GM18508 (cell line): Measurements from ENCODE around the gene BDKRB1.

ENCODE experiments used
- ATAC-seq: cut with Tn5 transposase; IDR thresholded peaks from one replicate; pipeline ENCODE4 v1.9.1; 2021; ENCODE audit warnings: moderate number of reproducible peaks; ENCODE audit not compliant: insufficient read depth, unreplicated experiment

Gene BDKRB1

DNA sequence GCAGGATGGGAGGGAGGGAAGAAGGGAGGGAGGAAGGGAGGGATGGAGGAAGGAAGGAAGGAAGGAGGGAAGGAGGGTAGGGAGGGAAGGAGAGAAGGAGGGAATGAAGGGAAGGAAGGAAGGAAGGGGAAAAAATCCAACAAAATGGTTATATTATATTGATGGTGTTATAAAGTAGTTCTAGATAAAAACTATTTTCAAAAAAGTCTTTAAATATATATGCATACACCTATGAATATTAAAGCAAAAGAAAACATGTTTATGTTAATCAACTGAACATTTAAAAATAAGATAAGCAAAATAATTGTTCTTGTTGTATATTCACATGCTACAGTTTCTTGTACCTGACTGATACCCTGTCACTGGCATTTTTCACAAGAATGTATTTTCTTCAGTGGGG, 1.9 kb downstream of the BDKRB1 start:
- no peak for ATAC-seq

DNA sequence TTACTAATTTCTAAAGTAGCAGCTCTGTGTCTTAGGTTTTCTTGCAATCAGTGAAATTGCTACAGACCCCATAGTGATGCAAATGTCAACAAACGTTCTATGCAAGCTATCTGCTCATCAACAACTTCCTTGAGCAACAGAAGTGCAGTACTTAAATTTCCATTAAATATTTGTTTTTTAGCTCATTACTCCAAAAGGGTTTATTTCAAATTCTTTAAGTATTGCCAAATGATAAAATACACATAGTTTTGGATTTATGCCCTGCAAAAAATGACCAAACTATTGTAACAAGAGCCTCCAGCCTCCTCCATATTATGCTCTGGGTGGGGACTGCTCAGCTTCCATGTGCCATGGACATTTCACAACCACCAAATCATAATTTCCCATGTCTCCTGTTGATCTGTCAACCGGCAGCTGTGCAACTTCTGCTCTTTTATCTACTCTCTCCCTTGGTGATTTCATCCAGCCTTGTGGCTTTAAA, 4.4 kb downstream of the BDKRB1 start:
- no peak for ATAC-seq

DNA sequence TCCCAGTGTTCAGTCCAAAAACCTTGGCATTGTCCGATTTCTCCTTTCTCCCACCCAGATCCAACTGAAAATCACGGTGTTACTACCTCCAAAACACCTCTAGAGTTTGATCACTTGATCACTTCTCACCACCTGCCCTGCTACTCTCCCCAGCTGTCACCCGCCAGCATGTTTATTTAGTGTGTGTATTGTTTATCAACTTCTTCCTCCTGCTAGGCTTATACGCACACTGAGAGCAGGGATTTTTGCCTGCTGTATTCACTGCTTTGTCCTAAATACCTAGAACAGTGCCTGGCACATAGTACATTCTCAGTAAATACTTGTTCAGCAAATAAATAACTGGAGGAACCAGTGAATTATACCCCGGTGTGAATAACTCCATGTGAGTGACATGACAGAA, 5.0 kb downstream of the BDKRB1 start:
- no peak for ATAC-seq

DNA sequence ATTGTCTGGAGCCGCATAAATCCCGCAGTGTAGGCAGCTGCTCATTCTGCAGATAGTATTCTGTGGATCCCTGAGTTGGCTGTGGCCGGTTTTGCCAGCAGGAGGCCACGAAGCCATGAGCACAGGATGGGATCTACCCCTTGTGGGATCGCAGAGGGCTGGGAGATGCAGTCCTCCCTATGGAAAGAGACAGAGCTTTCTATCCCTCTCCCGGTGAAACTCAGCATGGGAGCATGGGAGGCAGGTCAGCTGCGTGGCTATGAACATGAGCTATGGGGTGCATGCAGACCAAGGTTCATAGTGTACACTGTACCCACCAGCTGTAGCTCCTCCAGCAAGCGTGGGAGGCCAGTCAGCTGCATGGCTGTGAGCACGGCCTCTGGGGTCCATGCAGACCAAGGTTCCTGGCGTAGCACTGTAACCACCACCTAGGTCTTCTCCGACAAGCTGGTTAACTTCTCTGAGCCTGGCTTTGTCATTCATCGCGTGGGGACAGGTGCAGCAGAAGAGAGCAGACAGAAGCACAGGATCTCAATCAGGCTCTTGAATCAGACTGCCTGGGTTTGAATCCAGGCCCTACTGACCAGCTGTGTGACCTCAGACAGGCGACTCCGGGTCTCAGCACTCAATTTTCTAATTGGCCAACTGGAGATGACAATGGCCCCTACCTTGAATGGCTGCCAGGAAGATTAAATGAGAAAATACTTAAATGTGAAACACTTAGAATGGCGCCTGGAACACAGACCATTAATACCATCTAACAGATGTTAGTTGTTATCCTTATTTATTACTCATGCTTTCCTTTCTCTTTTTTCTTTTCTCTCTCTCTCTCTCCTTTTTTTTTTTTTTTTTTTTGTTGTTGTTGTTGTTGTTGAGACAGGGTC, 6.0 kb downstream of the BDKRB1 start:
- no peak for ATAC-seq

DNA sequence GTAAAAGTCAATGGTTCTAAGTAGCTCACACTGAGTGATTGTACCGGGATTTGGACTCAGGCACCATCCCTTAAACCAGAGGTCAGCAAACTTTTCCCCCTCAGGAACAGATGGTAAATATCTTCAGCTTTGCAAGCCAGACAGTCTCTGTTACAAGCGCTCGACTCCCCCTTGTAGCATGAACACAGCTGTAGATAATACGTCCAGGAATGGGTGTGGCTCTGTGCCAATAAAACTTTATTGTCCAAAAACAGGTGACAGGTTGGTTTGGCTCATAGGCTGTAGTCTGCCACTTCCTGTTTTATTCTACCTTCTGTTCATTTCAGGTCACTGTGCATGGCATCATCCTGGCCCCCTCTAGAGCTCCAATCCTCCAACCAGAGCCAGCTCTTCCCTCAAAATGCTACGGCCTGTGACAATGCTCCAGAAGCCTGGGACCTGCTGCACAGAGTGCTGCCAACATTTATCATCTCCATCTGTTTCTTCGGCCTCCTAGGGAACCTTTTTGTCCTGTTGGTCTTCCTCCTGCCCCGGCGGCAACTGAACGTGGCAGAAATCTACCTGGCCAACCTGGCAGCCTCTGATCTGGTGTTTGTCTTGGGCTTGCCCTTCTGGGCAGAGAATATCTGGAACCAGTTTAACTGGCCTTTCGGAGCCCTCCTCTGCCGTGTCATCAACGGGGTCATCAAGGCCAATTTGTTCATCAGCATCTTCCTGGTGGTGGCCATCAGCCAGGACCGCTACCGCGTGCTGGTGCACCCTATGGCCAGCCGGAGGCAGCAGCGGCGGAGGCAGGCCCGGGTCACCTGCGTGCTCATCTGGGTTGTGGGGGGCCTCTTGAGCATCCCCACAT, 7.6 kb downstream of the BDKRB1 start:
- ATAC-seq: no peak

DNA sequence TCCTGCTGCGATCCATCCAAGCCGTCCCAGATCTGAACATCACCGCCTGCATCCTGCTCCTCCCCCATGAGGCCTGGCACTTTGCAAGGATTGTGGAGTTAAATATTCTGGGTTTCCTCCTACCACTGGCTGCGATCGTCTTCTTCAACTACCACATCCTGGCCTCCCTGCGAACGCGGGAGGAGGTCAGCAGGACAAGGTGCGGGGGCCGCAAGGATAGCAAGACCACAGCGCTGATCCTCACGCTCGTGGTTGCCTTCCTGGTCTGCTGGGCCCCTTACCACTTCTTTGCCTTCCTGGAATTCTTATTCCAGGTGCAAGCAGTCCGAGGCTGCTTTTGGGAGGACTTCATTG, 8.2 kb downstream of the BDKRB1 start:
- no peak for ATAC-seq

DNA sequence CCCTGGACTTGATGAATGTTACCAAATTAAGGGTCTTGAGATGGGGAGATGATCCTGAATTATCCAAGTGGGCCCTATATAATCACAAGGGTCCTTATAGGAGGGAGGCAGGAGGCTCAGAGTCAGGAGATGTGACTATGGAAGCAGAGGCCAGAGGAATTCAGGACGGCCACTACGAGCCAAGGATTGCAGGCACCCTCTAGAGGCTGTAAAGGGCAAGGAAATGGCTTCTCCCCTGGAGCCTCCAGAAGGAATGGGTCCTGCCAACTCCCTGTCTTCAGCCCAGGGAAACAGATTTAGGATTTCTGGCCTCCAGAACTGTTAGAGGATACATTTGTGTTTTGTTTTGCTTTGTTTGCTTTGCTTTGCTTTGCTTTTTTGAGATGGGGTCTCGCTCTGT, 8.8 kb downstream of the BDKRB1 start:
- ATAC-seq: no peak

DNA sequence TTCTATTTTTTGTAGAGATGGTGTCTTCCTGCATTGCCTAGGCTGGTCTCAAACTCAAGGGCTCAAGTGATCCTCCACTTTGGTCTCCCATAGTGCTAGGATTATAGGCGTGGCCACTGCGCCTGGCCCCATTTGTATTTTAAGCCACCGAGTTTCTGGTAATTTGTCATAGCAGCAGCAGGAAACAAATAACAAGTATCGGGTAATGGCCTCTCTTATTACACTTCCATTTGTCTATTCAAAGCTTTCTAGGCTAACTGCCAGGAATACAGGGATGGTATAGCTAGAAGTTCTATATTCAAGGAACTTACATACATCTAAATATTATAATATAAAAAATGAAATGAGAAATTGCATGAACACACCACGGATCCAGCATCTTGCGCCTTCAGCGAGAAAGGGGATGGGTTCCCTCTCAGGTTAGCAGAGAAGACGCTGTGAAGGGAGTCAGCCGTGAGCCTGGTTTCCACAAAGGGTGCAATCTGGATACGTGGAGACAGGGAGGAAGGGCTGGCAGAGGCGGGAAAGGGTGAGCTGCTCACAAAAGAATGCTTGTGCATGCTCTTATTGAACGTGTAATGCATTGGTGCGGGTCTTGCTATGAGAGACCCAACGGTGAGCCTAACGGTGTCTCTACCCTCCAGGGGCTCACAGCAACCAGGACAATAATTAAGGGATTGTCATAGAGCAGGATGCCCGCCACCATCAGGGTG, 9.5 kb downstream of the BDKRB1 start:
- ATAC-seq: no peak

DNA sequence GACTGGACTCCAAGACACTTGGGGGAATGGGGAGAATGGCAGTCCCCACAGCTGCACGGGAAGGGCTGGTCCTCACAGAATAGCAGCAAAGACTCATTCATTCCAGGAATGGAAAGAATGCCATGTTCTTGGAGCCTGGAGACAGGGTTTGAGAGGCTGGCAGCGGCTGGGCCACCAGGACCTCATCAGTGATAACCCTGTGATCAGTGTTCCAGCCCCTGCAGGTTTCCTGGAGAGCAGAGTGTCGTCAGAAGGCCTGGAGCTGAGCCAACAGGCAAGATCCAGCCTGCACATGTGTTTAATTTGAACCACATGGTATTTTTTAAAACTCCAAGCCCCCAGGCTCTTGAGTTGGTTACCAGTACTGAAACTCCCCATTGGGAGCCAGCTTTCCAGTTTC, 11.3 kb downstream of the BDKRB1 start:
- ATAC-seq: no peak

DNA sequence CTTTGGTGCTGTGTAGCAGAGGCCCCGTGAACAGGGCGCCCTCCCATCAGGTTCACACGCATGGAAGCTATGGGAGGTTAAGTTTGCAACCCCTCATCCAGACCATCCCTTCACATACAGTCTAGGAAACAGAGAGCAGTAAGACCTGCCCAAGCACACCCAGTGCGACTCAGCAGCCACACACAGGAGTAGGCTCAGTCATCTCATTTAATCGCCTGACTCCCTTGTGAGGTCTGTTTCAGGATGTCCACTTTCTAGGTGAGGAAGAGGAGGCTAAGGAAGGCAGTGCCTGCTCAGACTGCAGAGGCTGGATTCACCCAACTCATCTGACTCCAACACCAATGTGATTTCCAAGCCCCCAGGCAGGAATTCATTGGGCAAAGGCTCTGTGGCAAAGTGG, 11.9 kb downstream of the BDKRB1 start:
- ATAC-seq: no peak

DNA sequence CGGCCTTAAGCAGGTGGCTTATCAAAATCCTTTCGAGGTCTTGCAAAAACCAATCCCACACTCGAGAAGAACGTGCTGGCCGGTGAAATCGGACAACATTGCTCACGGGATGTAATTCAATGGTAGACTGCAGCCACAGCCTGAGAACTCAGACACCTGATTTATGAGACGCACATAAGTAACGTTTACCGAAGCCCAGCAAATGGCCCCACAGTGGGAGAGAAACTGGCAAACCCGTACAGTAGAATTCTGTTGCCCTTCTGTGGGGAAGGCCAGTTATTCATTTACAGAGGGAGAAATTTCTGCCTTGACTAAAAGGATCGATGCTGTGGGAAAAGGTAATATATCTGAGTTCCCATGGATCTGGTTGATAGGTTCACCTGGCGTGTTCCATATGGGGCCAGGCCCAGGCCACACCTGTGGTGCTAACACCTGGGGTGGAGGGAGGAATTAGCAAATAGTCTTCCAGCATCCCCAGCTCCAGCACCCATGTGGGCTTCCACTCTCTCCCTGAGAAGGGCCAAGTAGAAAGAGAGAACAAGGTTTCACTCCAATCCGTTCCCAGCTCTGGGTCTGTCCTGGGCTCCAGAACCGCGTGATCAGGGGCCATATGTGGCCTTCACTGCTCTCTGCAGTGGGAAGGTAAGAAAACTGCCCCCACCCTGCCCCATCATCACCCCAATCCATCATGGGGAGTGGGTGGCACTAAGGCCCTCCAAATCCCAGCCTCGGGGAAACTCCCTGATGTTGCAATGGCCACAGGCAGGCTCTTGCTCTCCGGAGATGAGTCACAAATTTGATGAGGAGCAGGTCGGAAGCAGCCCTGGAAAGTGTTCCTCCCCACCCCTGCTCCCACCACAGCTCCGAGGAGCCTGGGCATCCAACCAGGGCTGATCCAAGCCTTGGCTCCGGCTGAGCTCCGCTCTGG, 12.7 kb downstream of the BDKRB1 start:
- ATAC-seq: no peak

DNA sequence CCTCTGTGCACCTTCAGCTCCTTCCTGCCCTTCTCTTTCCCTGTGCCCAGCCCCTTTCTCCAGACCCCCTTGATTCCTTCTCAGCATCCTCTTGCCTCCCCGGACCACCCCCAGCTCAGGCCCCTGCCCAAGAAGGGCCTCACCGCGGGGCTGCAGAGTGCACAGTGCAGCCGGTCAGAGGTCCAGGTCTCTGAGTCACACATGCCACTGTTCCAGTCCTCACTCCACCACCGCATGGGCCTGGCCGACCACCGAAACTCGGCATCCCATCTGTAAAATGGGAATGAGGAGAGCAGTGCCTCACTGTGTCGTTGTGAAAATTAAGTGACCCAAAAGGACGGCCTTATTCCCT, 13.3 kb downstream of the BDKRB1 start:
- ATAC-seq: no peak

DNA sequence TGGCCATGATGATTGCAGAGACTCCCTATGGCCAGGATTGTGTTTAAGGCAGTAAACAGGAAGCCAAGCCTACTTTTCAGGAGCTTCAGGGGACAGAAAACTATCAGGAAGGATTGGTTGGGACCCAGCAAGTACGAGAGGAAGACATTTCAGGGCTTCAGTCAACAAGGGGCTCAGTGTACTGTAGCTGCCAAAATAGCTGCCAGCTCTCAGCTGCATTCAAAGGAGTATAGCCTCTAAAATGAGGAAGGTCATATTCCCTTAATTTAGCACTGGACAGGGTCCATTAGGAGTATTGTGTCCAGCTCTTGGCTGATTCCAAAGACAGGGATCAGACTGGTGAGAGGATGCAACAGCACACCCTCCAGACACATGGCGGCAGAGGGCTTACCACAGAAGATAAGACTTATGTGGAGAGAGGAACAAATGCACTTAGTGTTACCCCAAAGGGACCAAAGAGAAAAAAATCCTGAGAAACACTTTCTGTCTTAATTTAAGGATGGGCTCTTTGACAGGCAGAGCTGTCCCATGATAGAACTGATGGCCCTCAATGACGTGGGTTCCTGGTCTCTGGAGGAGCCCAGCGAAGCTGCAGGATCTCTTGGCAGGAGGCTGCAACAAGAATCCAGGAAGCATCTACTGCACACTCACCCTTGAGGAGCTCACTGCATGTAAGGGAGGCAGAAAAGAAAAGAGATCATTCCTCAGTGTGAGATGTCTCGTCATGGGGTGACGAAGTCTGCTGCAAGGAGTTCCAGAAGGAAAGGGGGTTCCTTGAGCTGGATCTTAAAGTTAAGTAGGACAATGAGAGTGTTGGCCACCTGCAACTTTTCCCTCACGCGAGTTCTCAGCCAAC, 14.8 kb downstream of the BDKRB1 start:
- no peak for ATAC-seq

DNA sequence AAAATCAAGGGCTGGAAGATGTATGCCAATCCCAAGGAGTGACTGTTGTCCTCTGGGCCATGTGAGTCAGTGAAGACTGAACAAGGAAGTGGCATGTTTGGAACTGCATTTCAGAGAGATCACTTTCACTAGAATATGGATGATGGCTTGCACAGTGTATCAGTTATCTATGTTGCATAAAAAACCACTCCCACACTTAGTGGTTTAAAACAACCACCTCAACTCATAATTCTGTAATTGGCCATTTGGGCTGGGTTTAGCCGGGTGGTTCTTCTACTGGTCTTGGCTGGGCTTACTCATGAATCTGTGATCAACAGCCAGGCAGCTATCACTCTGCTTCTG, 15.4 kb downstream of the BDKRB1 start:
- no peak for ATAC-seq

DNA sequence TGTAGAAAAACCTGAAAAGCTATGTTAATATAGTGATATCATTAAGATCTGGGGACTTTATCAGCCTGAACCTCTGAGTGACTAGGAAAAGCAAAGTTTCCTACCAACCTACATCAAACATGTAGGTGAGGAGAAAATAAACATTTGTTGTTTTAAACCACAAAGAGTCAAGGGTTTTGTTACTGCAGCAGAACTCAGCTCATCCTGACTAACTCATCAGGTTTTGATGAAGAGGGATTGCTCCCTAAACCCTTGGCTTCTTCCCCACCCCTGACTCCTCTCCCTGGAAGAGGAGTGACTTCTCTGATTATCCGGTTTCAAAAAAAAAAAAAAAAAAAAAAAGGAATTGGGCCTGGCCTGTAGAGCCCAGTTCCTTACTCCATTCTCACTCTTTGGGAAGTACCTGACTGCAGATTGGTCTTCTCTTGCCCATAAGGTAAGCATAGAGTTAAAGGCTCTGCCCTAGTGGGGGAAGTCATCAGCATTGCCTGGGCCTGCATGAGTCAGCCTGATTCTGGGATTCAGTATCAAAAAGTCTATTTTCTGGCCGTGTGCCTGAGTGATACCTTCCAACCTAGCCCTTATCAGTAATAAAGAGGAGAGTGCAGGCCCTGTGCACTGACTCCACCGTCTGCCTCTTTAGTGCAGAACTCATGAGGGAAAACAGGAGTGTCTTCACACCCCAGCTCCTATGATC, 16.9 kb downstream of the BDKRB1 start:
- no peak for ATAC-seq

DNA sequence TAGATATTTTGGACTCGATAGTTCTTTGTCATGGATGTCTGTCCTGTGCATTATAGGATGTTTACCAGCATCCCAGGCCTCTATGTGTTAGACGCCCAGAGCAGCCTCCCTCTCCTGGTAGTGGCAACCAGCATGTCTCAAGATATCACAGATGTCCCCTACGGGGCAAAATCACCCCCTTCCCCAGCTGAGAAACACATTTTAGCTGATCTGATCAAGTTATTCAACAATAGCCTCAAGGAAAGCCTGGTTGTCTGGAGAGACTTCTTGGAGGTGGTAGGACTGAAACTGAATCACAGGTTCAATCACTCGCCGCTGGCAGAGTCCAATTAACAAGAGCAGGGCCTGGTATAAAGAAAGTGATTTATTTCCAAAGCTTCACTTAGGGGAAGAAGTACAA, 17.6 kb downstream of the BDKRB1 start:
- ATAC-seq: no peak

DNA sequence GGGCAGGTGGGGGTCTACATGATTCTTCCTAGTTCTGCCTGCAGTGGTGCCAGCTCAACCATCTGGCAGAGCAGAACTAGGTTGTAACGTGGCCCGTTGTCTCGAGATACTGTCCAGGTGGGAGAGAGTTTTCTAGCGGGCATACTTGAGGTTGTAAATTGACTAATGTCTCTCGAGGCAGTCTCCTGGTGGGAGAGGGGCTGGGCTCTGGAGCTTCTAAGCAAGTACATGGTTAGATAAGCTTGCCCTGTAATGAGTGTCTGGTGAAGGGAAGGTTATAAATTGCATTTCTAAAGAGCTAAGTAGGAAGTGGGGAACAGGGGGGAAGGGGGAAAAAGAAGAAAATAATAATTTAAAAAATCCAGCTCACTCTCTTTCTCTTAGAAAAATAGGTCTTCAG, 18.1 kb downstream of the BDKRB1 start:
- ATAC-seq: no peak

DNA sequence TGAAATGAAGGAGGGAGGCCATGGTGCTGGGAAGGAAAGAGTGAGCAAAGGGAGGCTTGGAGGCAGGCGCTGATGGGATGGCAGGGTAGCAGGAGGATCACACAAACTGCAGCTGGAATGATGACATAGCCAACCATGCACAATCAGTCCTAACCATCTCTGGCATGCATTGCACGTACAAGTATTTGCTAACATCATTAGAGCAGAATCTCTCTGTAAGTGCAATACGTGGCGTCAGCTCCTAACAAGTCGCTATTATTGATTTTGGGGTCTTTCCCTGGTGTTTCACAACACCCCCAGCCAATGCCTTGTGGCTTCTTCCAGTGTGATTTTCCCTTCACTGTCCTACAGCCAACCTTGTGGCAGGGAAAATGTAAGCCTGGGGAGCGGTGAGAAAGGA, 18.5 kb downstream of the BDKRB1 start:
- no peak for ATAC-seq
